Measurements from ENCODE around the gene C1orf116. TPM values are rescaled to one million over a fixed set of nuclear protein-coding genes. Genes with fewer than 3 reads are reported as not detected.
A peak's percentile ranks its signal among the peaks of the same experiment; 100 is the strongest.

C1orf116 gene
- total RNA-seq, 1 donor from 2014 or later, result 45.7 TPM

DNA sequence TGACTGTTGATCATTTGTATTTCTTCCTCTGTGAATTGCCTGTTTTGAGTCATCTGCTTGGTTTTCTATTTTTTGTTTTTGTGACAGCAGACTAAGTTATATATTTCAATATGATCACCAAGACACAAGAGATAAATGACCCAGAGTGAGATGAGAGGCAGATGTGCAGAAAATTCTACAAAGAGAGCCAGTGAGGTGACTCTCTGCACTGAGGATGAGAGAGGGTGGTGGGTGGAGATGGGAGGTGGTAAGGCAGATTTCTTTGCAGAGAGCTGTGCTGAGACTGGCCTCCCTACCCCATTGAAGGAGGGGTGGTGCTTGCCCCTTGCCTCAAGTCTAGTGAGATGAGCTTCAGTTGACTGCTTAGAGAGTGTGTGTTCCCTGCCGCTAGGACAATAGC lies 44.7 kb downstream of the C1orf116 start:
- DNase-seq (ENCODE audit: low spot score), result no peak

GRCh38 chr1:206986885-206987284 lies 45.7 kb downstream of the C1orf116 start:
- no peak for DNase-seq (ENCODE audit: low spot score)

DNA sequence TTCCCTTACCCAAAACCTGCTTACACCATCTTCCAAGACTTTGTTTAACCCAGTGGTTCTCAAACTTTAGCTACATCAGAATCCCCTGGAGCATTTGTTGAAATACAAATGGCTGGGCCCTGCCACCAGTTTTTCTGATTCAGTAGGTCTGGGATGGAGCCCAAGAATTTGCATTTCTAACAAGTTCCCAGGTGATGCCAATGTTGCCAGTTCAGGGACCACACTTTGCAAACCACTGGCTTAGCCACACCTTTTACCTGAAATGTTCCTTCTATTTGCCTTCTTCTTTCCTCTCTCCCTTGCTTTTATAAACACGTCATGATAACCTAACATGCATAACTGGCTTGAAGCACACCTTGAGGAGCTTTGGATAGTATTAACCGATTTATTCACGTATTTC lies 46.2 kb downstream of the C1orf116 start:
- no peak for DNase-seq (ENCODE audit: low spot score)

DNA sequence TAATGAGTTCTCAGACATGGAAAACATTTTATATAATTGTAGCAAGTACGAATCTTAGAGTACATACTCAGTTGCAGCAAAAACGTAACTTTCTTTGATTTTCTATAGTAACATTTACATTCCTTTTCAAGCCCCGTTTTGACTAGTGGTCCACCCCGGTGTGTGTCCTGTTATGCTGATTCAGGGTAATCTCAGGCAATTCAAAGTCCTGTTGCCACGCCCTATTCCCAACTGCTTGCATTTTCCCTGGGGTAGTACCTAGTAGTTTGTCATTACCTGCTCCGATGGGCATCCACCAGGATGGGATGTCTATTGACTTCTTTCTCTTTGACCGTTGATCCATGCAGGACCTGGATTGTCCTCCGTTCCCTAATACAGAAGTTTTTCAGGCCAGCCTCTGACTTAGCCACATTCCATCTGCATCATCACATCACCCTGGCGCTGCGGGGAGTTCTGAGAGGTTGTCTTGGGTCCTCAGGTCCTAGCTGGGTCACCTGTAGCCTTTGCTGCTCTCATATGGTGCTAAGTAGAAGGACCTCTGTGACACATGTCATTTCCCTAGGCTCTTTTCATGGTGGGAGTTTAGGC lies 47.3 kb downstream of the C1orf116 start:
- DNase-seq (ENCODE audit: low spot score), result no peak

- DNase-seq (ENCODE audit: low spot score), result peak; percentile 60
These were observed 50.3 kb downstream of the C1orf116 start for GRCh38 chr1:206982216-206982615.

GRCh38 chr1:206979379-206980043 lies 53.0 kb downstream of the C1orf116 start:
- DNase-seq (ENCODE audit: low spot score), result no peak

- no peak for DNase-seq (ENCODE audit: low spot score)
These were observed 54.3 kb downstream of the C1orf116 start for GRCh38 chr1:206978259-206978658.

DNA sequence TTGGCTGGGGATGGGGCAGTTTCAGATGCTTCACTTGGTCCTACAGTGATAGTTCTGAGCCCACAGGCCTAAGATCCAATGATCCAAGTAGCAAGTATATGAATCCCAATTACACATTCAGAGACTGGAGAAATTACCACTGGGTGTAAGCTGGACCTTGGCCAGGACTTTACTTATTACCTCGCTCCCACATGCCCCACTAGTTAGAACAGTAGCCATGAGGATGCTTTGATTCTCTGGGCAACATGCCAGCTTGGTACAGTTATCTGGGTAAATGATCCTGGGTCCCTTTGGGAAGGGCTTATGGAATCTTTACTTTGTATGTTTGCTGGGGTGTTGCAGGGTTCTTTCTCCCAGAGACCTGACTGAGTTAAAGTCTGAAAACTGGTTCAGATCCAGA lies 57.2 kb downstream of the C1orf116 start:
- no peak for DNase-seq (ENCODE audit: low spot score)

- DNase-seq (ENCODE audit: low spot score), result no peak
These were observed 58.4 kb downstream of the C1orf116 start for GRCh38 chr1:206974140-206974539.

DNA sequence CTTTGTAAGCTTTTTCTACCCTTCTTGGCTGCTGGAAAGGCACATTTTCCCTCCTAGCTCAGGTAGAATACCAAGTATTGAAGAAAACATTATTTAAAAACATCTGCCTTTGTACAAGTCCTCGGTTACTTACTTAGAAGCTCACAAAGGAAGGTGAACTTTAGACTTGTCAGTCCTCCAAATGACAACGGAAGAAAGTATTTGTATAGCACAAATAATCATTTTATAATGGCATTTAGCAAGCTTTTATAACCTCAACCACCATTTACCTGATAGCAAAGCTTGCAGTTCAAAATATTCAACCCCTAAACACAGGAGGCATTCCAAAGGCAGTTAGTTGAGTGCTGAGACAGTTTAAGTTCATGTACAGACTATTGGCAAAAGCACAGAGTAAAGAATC lies 59.8 kb downstream of the C1orf116 start:
- DNase-seq (ENCODE audit: low spot score), result no peak

DNA sequence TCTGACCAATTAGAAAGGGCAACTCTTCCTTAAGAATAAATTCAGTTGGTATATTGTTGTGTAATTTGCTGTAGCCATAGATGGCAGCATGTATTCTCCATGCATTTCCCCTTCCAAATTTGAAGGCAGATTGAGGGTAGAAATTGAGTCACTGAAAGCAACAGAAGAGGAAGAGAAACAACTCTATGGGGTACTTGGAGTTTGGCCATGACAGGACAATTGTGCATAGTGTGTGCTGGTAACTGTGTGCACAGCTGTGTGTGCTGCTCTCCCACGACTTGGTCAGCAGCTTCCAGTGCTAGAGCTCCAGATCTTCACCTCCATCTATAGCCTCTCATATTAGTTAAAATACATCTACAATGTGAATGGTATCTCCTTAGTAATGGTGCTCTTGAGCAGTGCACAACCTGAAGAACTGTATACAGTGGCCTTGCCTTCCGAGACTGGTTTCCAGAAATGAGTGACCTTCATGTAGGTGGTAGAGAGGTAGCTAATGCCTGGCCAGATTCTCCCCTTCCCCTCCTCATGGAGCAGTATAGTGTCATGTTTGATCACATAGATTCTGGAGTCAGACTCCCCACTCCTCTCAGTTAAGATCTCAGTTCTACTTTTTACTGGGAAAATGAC lies 61.4 kb downstream of the C1orf116 start:
- no peak for DNase-seq (ENCODE audit: low spot score)

GRCh38 chr1:206970446-206970845 lies 62.1 kb downstream of the C1orf116 start, which contains the start of gene FCAMR:
Gene FCAMR (minus strand): TSS chr1:206970460. CDS start chr1:206970125, 335 bp downstream.
- DNase-seq (ENCODE audit: low spot score), result no peak

GRCh38 chr1:206969090-206969489 lies 63.5 kb downstream of the C1orf116 start:
- DNase-seq (ENCODE audit: low spot score), result no peak

Other genes starting within 250 kb of the C1orf116 start
- not detected for gene IL20, start 167.1 kb downstream of the C1orf116 start, total RNA-seq
- gene IL24, start 135.3 kb downstream of the C1orf116 start, total RNA-seq, result not detected
- 17.1 TPM for gene FCMR, start 110.8 kb downstream of the C1orf116 start, total RNA-seq
- gene PIGR, start 86.3 kb downstream of the C1orf116 start, total RNA-seq, result 670 TPM
- gene FCAMR, start 62.3 kb downstream of the C1orf116 start, total RNA-seq, result not detected
- 9.8 TPM for gene YOD1, start 18.5 kb upstream of the C1orf116 start, total RNA-seq
- gene PFKFB2, start 20.5 kb upstream of the C1orf116 start, total RNA-seq, result 27.0 TPM
- gene C4BPB, start 56.1 kb upstream of the C1orf116 start, total RNA-seq, result 0.34 TPM
- 0.21 TPM for gene C4BPA, start 71.5 kb upstream of the C1orf116 start, total RNA-seq